K562 (cell line): ENCODE data around the gene NAPA. TPM values are rescaled to one million over a fixed set of nuclear protein-coding genes. Genes with fewer than 3 reads are reported as not detected.

Source experiments
- BCL6 ChIP-seq: fragments of 250-450 bp; sonication (Bioruptor Pico); IDR thresholded peaks from 2 replicates; pipeline ENCODE4 v1.4.0; 2020
- DNMT1 ChIP-seq: fragments of 450-650 bp; IDR thresholded peaks from 2 replicates; pipeline ENCODE4 v1.6.1; 2016; ENCODE audit warnings: antibody characterized with exemption, mild to moderate bottlenecking
- GTF2A2 ChIP-seq: IDR thresholded peaks from 2 replicates; pipeline ENCODE4 v1.6.1; 2016; ENCODE audit warnings: mild to moderate bottlenecking, missing genetic modification characterization, missing compliant biosample characterization
- KLF16 ChIP-seq: IDR thresholded peaks from 2 replicates; pipeline ENCODE4 v1.6.1; 2016; ENCODE audit warnings: antibody characterized with exemption
- NFE2L1 ChIP-seq: fragments of 450-650 bp; IDR thresholded peaks from 2 replicates; pipeline ENCODE4 v1.6.1; 2016; ENCODE audit warnings: missing genetic modification characterization, low read depth, mild to moderate bottlenecking, missing compliant biosample characterization, moderate library complexity, borderline replicate concordance
- NFIX ChIP-seq: fragments of 250-450 bp; sonication (Bioruptor Pico); IDR thresholded peaks from 2 replicates; pipeline ENCODE4 v1.4.0; 2020; ENCODE audit warnings: low read depth, mild to moderate bottlenecking, moderate library complexity
- NR2F6 ChIP-seq: fragments of 450-650 bp; formaldehyde crosslinking; IDR thresholded peaks from 2 replicates; pipeline ENCODE4 v1.4.0; 2020; ENCODE audit warnings: mild to moderate bottlenecking
- PML ChIP-seq: IDR thresholded peaks from 2 replicates; pipeline ENCODE4 v1.6.1; 2012; ENCODE audit warnings: low read length, inconsistent platforms
- POLR2AphosphoS2 ChIP-seq: IDR thresholded peaks from 2 replicates; pipeline ENCODE4 v1.6.1; 2012; ENCODE audit warnings: low read length, improper control_type of control experiment
- POLR3A ChIP-seq: IDR thresholded peaks from 2 replicates; pipeline ENCODE4 v1.6.1; 2011; ENCODE audit warnings: borderline replicate concordance, mild to moderate bottlenecking, moderate library complexity; ENCODE audit not compliant: insufficient read length, insufficient read depth; ENCODE audit errors: extremely low read depth
- PRMT5 ChIP-seq: sonication (generic); formaldehyde crosslinking; IDR thresholded peaks from 2 replicates; pipeline ENCODE4 v1.5.0; 2020; ENCODE audit warnings: missing genetic modification reagents
- RAD51 ChIP-seq: fragments of 450-650 bp; IDR thresholded peaks from 2 replicates; pipeline ENCODE4 v1.7.1; 2016; ENCODE audit warnings: low read depth, mild to moderate bottlenecking, borderline replicate concordance
- RCOR1 ChIP-seq, 2 experiments: IDR thresholded peaks; 2 replicates each; pipeline ENCODE4 v1.6.1; 2012; ENCODE audit warnings: low read depth in 2 of 2, low read length in 2 of 2, borderline replicate concordance in 1 of 2, improper control_type of control experiment in 1 of 2
- SIN3A ChIP-seq, 2 experiments: fragments of 150-350 bp in 1 of 2; IDR thresholded peaks; 2 replicates each; pipeline ENCODE4 v1.6.1; 2011 to 2016; ENCODE audit warnings: borderline replicate concordance in 2 of 2, low read depth in 2 of 2, low read length in 2 of 2, mild to moderate bottlenecking in 2 of 2, moderate library complexity in 2 of 2; ENCODE audit not compliant: control insufficient read depth in 1 of 2
- TAL1 ChIP-seq: fragments of 450-650 bp; IDR thresholded peaks from 2 replicates; pipeline ENCODE4 v1.6.1; 2016; ENCODE audit warnings: mild to moderate bottlenecking
- TCFL5 ChIP-seq: fragments of 250-450 bp; sonication (Bioruptor Pico); conservative IDR thresholded peaks from 2 replicates; pipeline ENCODE4 v1.6.1; 2021; ENCODE audit warnings: mild to moderate bottlenecking, moderate library complexity, matching md5 sums
- VEZF1 ChIP-seq: fragments of 200-800 bp; sonication (Bioruptor generic); IDR thresholded peaks from 2 replicates; pipeline ENCODE4 v1.6.1; 2017; ENCODE audit warnings: missing genetic modification characterization, missing compliant biosample characterization
- ZNF79 ChIP-seq: fragments of 250-450 bp; sonication (Bioruptor Pico); IDR thresholded peaks from 2 replicates; pipeline ENCODE4 v1.4.0; 2020; ENCODE audit warnings: low read depth, mild to moderate bottlenecking, moderate library complexity
- polyA plus RNA-seq, 8 experiments: library from polyadenylated mRNA; depleted of rRNA in 4 of 8; stranded (reverse) in 5 of 8; unstranded in 3 of 8; fragments of >200 nt; fragmentation: Nextera tagmentation in 2 of 8; fragmentation: Illumina TruSeq in 1 of 8; extraction: Ambion mirVana in 2 of 8; extraction: Trizol in 1 of 8; gene quantifications; 2 replicates each; pipeline versions ENCODE4 v1.2.1 to v1.2.3, GENCODE V29; 2011 to 2014; ENCODE audit warnings: inconsistent platforms in 1 of 8, missing spikeins in 1 of 8
- total RNA-seq, 7 experiments: library from RNA; depleted of rRNA in 6 of 7; stranded (reverse); fragments of >200 nt in 6 of 7; fragmentation: Illumina TruSeq in 2 of 7; extraction: Trizol in 2 of 7; gene quantifications; 2 replicates each; pipeline versions ENCODE4 v1.2.1 to v1.2.3, GENCODE V29; 2011 to 2021; ENCODE audit warnings: low replicate concordance in 1 of 7
- TF ChIP-seq, protein P1 (sequence below): sonication (generic); formaldehyde crosslinking; IDR thresholded peaks from 2 replicates; pipeline ENCODE4 v1.8.1; 2023; ENCODE audit warnings: missing genetic modification reagents, mild to moderate bottlenecking, borderline replicate concordance
- TF ChIP-seq, protein P2 (sequence below): fragments of 450-650 bp; IDR thresholded peaks from 2 replicates; pipeline ENCODE4 v1.6.1; 2018; ENCODE audit warnings: mild to moderate bottlenecking, low read depth; ENCODE audit not compliant: partially characterized antibody

NAPA gene
- total and polyA plus RNA-seq, 9 of the 15 experiments (the other 6 are each of a cell fraction or from before 2014, with no cell fraction given) = 5.4 to 98.6 (median 77.5) TPM

GRCh38 chr19:47446534-47447469 is 68.1 kb downstream of the NAPA start (continued):
- TF ChIP-seq POLR3A = no peak
- TF ChIP-seq RCOR1 (IDR thresholded peaks at IDR 0.05; ENCODE audit: borderline replicate concordance in 1 of 2, low read depth in 2 of 2, low read length in 2 of 2) = no peak
- no peak for TF ChIP-seq PML
- no peak for TF ChIP-seq KLF16
- no peak for TF ChIP-seq NFIX (CRISPR knock-in tag)
- TF ChIP-seq PRMT5 (CRISPR knock-in tag) = no peak
- TF ChIP-seq TCFL5 = no peak
- 0 out of 2 replicates have a peak, but pooled peaks have one; percentile 36 for TF ChIP-seq DNMT1
- no peak for TF ChIP-seq RAD51
- no peak for TF ChIP-seq GTF2A2 (tag)
- TF ChIP-seq POLR2AphosphoS2 = no peak
- TF ChIP-seq, protein P1, sequence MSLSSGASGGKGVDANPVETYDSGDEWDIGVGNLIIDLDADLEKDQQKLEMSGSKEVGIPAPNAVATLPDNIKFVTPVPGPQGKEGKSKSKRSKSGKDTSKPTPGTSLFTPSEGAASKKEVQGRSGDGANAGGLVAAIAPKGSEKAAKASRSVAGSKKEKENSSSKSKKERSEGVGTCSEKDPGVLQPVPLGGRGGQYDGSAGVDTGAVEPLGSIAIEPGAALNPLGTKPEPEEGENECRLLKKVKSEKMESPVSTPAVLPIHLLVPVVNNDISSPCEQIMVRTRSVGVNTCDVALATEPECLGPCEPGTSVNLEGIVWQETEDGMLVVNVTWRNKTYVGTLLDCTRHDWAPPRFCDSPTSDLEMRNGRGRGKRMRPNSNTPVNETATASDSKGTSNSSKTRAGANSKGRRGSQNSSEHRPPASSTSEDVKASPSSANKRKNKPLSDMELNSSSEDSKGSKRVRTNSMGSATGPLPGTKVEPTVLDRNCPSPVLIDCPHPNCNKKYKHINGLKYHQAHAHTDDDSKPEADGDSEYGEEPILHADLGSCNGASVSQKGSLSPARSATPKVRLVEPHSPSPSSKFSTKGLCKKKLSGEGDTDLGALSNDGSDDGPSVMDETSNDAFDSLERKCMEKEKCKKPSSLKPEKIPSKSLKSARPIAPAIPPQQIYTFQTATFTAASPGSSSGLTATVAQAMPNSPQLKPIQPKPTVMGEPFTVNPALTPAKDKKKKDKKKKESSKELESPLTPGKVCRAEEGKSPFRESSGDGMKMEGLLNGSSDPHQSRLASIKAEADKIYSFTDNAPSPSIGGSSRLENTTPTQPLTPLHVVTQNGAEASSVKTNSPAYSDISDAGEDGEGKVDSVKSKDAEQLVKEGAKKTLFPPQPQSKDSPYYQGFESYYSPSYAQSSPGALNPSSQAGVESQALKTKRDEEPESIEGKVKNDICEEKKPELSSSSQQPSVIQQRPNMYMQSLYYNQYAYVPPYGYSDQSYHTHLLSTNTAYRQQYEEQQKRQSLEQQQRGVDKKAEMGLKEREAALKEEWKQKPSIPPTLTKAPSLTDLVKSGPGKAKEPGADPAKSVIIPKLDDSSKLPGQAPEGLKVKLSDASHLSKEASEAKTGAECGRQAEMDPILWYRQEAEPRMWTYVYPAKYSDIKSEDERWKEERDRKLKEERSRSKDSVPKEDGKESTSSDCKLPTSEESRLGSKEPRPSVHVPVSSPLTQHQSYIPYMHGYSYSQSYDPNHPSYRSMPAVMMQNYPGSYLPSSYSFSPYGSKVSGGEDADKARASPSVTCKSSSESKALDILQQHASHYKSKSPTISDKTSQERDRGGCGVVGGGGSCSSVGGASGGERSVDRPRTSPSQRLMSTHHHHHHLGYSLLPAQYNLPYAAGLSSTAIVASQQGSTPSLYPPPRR (CRISPR knock-in tag) = no peak
- TF ChIP-seq VEZF1 (CRISPR knock-in tag) = no peak
- no peak for TF ChIP-seq TAL1
- no peak for TF ChIP-seq SIN3A (IDR thresholded peaks at IDR 0.05; ENCODE audit: borderline replicate concordance in 2 of 2, control insufficient read depth in 1 of 2, low read depth in 2 of 2, low read length in 2 of 2)
- no peak for TF ChIP-seq NFE2L1 (tag)
- no peak for TF ChIP-seq NR2F6 (CRISPR knock-in tag)
- TF ChIP-seq, protein P2, sequence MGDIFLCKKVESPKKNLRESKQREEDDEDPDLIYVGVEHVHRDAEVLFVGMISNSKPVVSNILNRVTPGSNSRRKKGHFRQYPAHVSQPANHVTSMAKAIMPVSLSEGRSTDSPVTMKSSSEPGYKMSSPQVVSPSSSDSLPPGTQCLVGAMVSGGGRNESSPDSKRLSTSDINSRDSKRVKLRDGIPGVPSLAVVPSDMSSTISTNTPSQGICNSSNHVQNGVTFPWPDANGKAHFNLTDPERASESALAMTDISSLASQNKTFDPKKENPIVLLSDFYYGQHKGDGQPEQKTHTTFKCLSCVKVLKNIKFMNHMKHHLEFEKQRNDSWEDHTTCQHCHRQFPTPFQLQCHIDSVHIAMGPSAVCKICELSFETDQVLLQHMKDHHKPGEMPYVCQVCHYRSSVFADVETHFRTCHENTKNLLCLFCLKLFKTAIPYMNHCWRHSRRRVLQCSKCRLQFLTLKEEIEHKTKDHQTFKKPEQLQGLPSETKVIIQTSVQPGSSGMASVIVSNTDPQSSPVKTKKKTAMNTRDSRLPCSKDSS = no peak
- no peak for TF ChIP-seq BCL6
- TF ChIP-seq ZNF79 (CRISPR knock-in tag) = no peak
